GM12874 (cell line): ENCODE data around the gene SLC44A2.

ENCODE experiments used
- CTCF ChIP-seq: IDR thresholded peaks from 2 replicates; pipeline ENCODE4 v1.5.1; 2011; ENCODE audit warnings: low read depth, mild to moderate bottlenecking, control low read depth, low read length, moderate library complexity; ENCODE audit not compliant: insufficient read depth

Gene SLC44A2

GRCh38 chr19:10617409-10618121 is 7.8 kb upstream of the SLC44A2 start:
- no peak for TF ChIP-seq CTCF

- TF ChIP-seq CTCF: no peak
Observed at GRCh38 chr19:10618846-10619245, 6.5 kb upstream of the SLC44A2 start.

DNA sequence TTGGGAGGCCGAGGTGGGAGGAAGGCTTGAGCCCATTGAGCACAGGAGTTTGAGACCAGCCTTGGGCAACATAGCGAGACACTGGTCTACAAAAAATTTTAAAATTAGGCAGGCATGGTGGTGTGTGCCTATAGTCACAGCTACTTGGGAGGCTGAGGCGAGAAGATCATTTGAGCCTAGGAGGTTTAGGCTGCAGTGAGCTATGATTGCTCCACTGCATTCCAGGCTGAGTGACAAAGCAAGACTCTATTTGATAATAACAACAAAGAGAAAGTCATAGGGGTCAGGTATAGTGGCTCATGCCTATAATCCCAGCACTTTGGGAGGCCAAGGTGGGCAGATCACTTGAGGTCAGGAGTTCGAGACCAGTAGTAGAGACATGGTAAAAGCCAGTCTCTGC is 4.6 kb upstream of the SLC44A2 start:
- TF ChIP-seq CTCF: no peak

- no peak for TF ChIP-seq CTCF
Observed at GRCh38 chr19:10621966-10622365, 3.4 kb upstream of the SLC44A2 start.

DNA sequence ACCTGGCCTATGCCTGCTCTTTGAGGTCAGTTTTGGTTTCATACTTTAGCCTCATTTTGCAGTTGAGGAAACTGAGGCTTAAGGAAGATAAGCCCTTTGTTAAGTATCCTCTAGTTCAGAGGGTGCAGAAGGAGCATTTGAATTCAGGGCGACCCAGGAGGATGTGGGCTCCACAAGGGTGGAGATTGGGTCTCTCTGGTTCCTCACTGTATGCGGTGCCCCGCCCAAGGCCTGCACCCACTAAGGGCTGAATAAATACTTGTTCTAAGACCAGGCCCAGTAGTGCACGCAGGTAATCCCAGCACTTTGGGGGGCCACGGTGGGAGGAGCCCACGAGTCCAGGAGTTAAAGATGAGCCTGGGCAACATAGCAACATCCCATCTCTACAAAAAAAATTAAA is 768 bp upstream of the SLC44A2 start:
- no peak for TF ChIP-seq CTCF

GRCh38 chr19:10625762-10626138 is 397 bp downstream of the SLC44A2 start:
- TF ChIP-seq CTCF: no peak

GRCh38 chr19:10631874-10632273 is 6.5 kb downstream of the SLC44A2 start:
- no peak for TF ChIP-seq CTCF
